Loucy (cell line): ENCODE data around the gene BCL11A.

Experiments
- H2AFZ ChIP-seq: fragments of 200-600 bp; sonication (generic); 2 replicates; pipeline ENCODE4 v1.6.0; 2016; ENCODE audit warnings: antibody characterized with exemption, mild to moderate bottlenecking, low read length, moderate library complexity
- H3F3A ChIP-seq: fragments of 200-600 bp; 2 replicates; pipeline ENCODE4 v1.6.0; 2016; ENCODE audit warnings: antibody characterized with exemption, low read depth, mild to moderate bottlenecking
- H3K27me3 ChIP-seq: fragments of 200-600 bp; sonication (generic); 2 replicates; pipeline ENCODE4 v1.6.1; 2014; ENCODE audit warnings: low read length, mild to moderate bottlenecking; ENCODE audit not compliant: insufficient read depth, poor library complexity, severe bottlenecking
- H3K36me3 ChIP-seq: fragments of 200-600 bp; sonication (generic); 2 replicates; pipeline ENCODE4 v1.6.1; 2016; ENCODE audit warnings: low read length; ENCODE audit not compliant: insufficient read depth
- H3K4me1 ChIP-seq: fragments of 200-600 bp; sonication (generic); 2 replicates; pipeline ENCODE4 v1.5.1; 2014; ENCODE audit warnings: low read length, mild to moderate bottlenecking; ENCODE audit not compliant: insufficient read depth, poor library complexity, severe bottlenecking
- H3K4me2 ChIP-seq: fragments of 200-600 bp; sonication (generic); 2 replicates; pipeline ENCODE4 v1.6.0; 2014; ENCODE audit warnings: antibody characterized with exemption, low read length, low read depth, mild to moderate bottlenecking; ENCODE audit not compliant: poor library complexity, severe bottlenecking
- H3K4me3 ChIP-seq: fragments of 200-600 bp; sonication (generic); 2 replicates; pipeline ENCODE4 v1.5.1; 2014; ENCODE audit warnings: low read length, mild to moderate bottlenecking, mixed read lengths; ENCODE audit not compliant: poor library complexity, severe bottlenecking
- H3K79me2 ChIP-seq: fragments of 200-600 bp; sonication (generic); 2 replicates; pipeline ENCODE4 v1.6.1; 2014; ENCODE audit warnings: low read length; ENCODE audit not compliant: insufficient read depth
- H3K9ac ChIP-seq: fragments of 200-600 bp; sonication (generic); 2 replicates; pipeline ENCODE4 v1.6.0; 2014; ENCODE audit warnings: mild to moderate bottlenecking, low read depth, low read length, moderate library complexity; ENCODE audit not compliant: poor library complexity, severe bottlenecking
- H3K9me2 ChIP-seq: fragments of 200-600 bp; sonication (generic); replicated peaks from 2 replicates; pipeline ENCODE4 v1.6.1; 2016; ENCODE audit warnings: low read depth, low read length, mixed read lengths
- H3K9me3 ChIP-seq: fragments of 200-600 bp; sonication (generic); 2 replicates; pipeline ENCODE4 v1.6.1; 2014; ENCODE audit warnings: mild to moderate bottlenecking, antibody characterized with exemption, low read length, low read depth; ENCODE audit not compliant: insufficient read depth
- H4K20me1 ChIP-seq: fragments of 200-600 bp; sonication (generic); 2 replicates; pipeline ENCODE4 v1.6.0; 2014; ENCODE audit warnings: antibody characterized with exemption, low read length, mild to moderate bottlenecking; ENCODE audit not compliant: insufficient read depth, poor library complexity, severe bottlenecking
- CTCF ChIP-seq: fragments of 200-600 bp; sonication (generic); conservative IDR thresholded peaks from 2 replicates; pipeline ENCODE4 v1.5.1; 2014; ENCODE audit warnings: mild to moderate bottlenecking, antibody characterized with exemption, low read length
- EZH2phosphoT487 ChIP-seq: fragments of 200-600 bp; IDR thresholded peaks from 2 replicates; pipeline ENCODE4 v1.6.1; 2018; ENCODE audit warnings: antibody characterized with exemption, mild to moderate bottlenecking, moderate library complexity, borderline replicate concordance

The BCL11A gene

GRCh38 chr2:60484133-60484645, 69.3 kb downstream of the BCL11A start:
- Histone ChIP-seq H3K9me2 (no peaks in the 10 kb centered on the region), H3K9ac (no peak overlapping the region), H3K4me1 (no peaks in the 10 kb centered on the region), H3K4me2 (no peak overlapping the region), H3K79me2 (no peaks in the 10 kb centered on the region; the same call in 1 of the 2 replicates), H3K9me3 (no peaks in the 10 kb centered on the region), H3F3A (no peaks in the 10 kb centered on the region), H3K36me3 (peaks cover 5% of the 10 kb centered on the region; the same call in 1 of the 2 replicates), H2AFZ (no peak overlapping the region), H3K27me3 (no peaks in the 10 kb centered on the region), H3K4me3 (no peak overlapping the region), H4K20me1 (peaks cover 3% of the 10 kb centered on the region)
- TF ChIP-seq CTCF = no peak
- no peak for TF ChIP-seq EZH2phosphoT487

GRCh38 chr2:60483401-60483800, 70.1 kb downstream of the BCL11A start:
- Histone ChIP-seq H3K79me2 (no peaks in the 10 kb centered on the region; the same call in 1 of the 2 replicates), H3K9ac (no peak overlapping the region), H3K9me3 (no peaks in the 10 kb centered on the region), H2AFZ (no peak overlapping the region), H3K36me3 (peaks cover 5% of the 10 kb centered on the region; the same call in 1 of the 2 replicates), H3F3A (no peaks in the 10 kb centered on the region), H3K4me2 (no peak overlapping the region), H3K27me3 (no peaks in the 10 kb centered on the region), H4K20me1 (peaks cover 3% of the 10 kb centered on the region), H3K4me1 (no peaks in the 10 kb centered on the region), H3K4me3 (no peak overlapping the region), H3K9me2 (no peaks in the 10 kb centered on the region)
- TF ChIP-seq CTCF = no peak
- no peak for TF ChIP-seq EZH2phosphoT487

- Histone ChIP-seq H3F3A (no peaks in the 10 kb centered on the region), H3K4me3 (no peak overlapping the region), H3K36me3 (peaks cover 5% of the 10 kb centered on the region; the same call in 1 of the 2 replicates), H2AFZ (no peak overlapping the region), H3K4me2 (no peak overlapping the region), H3K4me1 (no peaks in the 10 kb centered on the region), H3K9me3 (no peaks in the 10 kb centered on the region), H4K20me1 (peaks cover 3% of the 10 kb centered on the region), H3K9me2 (no peaks in the 10 kb centered on the region), H3K79me2 (no peaks in the 10 kb centered on the region; the same call in 1 of the 2 replicates), H3K27me3 (no peaks in the 10 kb centered on the region), H3K9ac (no peak overlapping the region)
- TF ChIP-seq CTCF (no peak), EZH2phosphoT487 (no peak)
Measured at GRCh38 chr2:60482222-60482621, 71.2 kb downstream of the BCL11A start.
